ENCODE measurements around the gene ZNF716.

DNA sequence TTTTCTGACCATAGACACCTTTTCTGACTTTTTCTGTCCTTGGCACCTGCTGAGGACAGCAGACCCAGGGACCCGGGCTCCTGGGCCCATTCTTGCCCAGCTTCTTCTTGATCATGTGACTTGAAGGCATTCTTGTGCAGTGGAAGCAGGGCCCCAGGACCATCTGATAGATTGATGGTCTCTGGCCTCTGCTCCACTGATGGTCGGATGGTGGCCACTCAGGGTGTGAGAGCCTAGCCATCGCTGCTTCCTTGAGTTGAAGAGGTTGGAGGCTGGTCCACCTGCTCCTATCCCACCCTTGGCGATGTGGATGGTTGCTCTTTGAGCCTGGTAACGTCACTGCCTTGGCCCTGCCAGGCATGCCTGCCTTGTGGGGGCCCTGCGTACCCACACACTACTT is 37.8 kb upstream of the ZNF716 start:
- TF ChIP-seq, protein P1, sequence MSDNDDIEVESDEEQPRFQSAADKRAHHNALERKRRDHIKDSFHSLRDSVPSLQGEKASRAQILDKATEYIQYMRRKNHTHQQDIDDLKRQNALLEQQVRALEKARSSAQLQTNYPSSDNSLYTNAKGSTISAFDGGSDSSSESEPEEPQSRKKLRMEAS (IDR thresholded peaks at IDR 0.05; ENCODE audit: low read depth): no peak
- TF ChIP-seq, protein P2, sequence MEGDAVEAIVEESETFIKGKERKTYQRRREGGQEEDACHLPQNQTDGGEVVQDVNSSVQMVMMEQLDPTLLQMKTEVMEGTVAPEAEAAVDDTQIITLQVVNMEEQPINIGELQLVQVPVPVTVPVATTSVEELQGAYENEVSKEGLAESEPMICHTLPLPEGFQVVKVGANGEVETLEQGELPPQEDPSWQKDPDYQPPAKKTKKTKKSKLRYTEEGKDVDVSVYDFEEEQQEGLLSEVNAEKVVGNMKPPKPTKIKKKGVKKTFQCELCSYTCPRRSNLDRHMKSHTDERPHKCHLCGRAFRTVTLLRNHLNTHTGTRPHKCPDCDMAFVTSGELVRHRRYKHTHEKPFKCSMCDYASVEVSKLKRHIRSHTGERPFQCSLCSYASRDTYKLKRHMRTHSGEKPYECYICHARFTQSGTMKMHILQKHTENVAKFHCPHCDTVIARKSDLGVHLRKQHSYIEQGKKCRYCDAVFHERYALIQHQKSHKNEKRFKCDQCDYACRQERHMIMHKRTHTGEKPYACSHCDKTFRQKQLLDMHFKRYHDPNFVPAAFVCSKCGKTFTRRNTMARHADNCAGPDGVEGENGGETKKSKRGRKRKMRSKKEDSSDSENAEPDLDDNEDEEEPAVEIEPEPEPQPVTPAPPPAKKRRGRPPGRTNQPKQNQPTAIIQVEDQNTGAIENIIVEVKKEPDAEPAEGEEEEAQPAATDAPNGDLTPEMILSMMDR (IDR thresholded peaks at IDR 0.05): no peak
- TF ChIP-seq, protein P3, sequence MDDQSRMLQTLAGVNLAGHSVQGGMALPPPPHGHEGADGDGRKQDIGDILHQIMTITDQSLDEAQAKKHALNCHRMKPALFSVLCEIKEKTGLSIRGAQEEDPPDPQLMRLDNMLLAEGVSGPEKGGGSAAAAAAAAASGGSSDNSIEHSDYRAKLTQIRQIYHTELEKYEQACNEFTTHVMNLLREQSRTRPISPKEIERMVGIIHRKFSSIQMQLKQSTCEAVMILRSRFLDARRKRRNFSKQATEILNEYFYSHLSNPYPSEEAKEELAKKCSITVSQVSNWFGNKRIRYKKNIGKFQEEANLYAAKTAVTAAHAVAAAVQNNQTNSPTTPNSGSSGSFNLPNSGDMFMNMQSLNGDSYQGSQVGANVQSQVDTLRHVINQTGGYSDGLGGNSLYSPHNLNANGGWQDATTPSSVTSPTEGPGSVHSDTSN (IDR thresholded peaks at IDR 0.05): no peak
- TF ChIP-seq EP300 (IDR thresholded peaks at IDR 0.05; ENCODE audit: borderline replicate concordance in 1 of 2, low read depth in 1 of 2, low read length in 1 of 2): no peak
- no peak for TF ChIP-seq TCF12 (IDR thresholded peaks at IDR 0.05)
- no peak for TF ChIP-seq CHD2 (IDR thresholded peaks at IDR 0.05; ENCODE audit: low read length, partially characterized antibody)
- no peak for TF ChIP-seq SIN3A (IDR thresholded peaks at IDR 0.05; ENCODE audit: borderline replicate concordance, low read depth, low read length)
- no peak for TF ChIP-seq SMC3 (IDR thresholded peaks at IDR 0.05; ENCODE audit: low read depth, low read length)
- no peak for TF ChIP-seq TAF1 (IDR thresholded peaks at IDR 0.05; ENCODE audit: borderline replicate concordance, low read depth, low read length)
- TF ChIP-seq, protein P4, sequence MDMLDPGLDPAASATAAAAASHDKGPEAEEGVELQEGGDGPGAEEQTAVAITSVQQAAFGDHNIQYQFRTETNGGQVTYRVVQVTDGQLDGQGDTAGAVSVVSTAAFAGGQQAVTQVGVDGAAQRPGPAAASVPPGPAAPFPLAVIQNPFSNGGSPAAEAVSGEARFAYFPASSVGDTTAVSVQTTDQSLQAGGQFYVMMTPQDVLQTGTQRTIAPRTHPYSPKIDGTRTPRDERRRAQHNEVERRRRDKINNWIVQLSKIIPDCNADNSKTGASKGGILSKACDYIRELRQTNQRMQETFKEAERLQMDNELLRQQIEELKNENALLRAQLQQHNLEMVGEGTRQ (IDR thresholded peaks at IDR 0.05; ENCODE audit: borderline replicate concordance, low read depth, low read length): no peak
- TF ChIP-seq EZH2phosphoT487 (IDR thresholded peaks at IDR 0.05; ENCODE audit: borderline replicate concordance, low read depth): no peak
- TF ChIP-seq, protein P5, sequence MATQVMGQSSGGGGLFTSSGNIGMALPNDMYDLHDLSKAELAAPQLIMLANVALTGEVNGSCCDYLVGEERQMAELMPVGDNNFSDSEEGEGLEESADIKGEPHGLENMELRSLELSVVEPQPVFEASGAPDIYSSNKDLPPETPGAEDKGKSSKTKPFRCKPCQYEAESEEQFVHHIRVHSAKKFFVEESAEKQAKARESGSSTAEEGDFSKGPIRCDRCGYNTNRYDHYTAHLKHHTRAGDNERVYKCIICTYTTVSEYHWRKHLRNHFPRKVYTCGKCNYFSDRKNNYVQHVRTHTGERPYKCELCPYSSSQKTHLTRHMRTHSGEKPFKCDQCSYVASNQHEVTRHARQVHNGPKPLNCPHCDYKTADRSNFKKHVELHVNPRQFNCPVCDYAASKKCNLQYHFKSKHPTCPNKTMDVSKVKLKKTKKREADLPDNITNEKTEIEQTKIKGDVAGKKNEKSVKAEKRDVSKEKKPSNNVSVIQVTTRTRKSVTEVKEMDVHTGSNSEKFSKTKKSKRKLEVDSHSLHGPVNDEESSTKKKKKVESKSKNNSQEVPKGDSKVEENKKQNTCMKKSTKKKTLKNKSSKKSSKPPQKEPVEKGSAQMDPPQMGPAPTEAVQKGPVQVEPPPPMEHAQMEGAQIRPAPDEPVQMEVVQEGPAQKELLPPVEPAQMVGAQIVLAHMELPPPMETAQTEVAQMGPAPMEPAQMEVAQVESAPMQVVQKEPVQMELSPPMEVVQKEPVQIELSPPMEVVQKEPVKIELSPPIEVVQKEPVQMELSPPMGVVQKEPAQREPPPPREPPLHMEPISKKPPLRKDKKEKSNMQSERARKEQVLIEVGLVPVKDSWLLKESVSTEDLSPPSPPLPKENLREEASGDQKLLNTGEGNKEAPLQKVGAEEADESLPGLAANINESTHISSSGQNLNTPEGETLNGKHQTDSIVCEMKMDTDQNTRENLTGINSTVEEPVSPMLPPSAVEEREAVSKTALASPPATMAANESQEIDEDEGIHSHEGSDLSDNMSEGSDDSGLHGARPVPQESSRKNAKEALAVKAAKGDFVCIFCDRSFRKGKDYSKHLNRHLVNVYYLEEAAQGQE (IDR thresholded peaks at IDR 0.05; ENCODE audit: low read depth, low read length): no peak
- TF ChIP-seq RFX5 (IDR thresholded peaks at IDR 0.05; ENCODE audit: low read length): no peak
- TF ChIP-seq POLR2AphosphoS5 (IDR thresholded peaks at IDR 0.05; ENCODE audit: low read depth, low read length): no peak

Data from SK-N-SH (cell line).